T-cell (primary cell): ENCODE data around the gene RCE1. TPM values are rescaled to one million over a fixed set of nuclear protein-coding genes. Genes with fewer than 3 reads are reported as not detected.

Experiments used
- ATAC-seq, 4 experiments: fragments of 200-7000 bp in 3 of 4; fragments of 150-1000 bp in 1 of 4; cut with Tn5 transposase; replicated peaks in 1 of 4; 1 replicate in 3 of 4; 2 replicates in 1 of 4; pipeline ENCODE4 v1.10.0; 2021; ENCODE audit warnings: moderate library complexity in 3 of 4, mild to moderate bottlenecking in 2 of 4, moderate number of reproducible peaks in 1 of 4
- CTCF ChIA-PET, 2 donors: fragments of 300-600 bp; sonication (Branson Sonifier 250); formaldehyde crosslinking; loops; one replicate each; lab custom pipeline; 2022; ENCODE audit warnings: antibody characterized with exemption in 2 of 2; lab: Charles Lee
- POLR2A ChIA-PET, 2 donors: fragments of 300-600 bp; sonication (Branson Sonifier 250); formaldehyde crosslinking; loops; one replicate each; lab custom pipeline; 2022; ENCODE audit warnings: antibody characterized with exemption in 2 of 2; lab: Charles Lee
- DNase-seq, 35 experiments: peaks; one replicate each; pipeline versions ENCODE4 v3.0.0 to v3.0.0-alpha.2; 2013 to 2023
- H3K27ac ChIP-seq: one replicate; pipeline ENCODE4 v1.5.1; 2013; ENCODE audit warnings: low read length
- H3K27me3 ChIP-seq, 2 experiments: replicated peaks in 1 of 2; 1 replicate in 1 of 2; 2 replicates in 1 of 2; pipeline versions ENCODE4 v1.6.1 to v1.7.0; 2013; ENCODE audit warnings: low read length in 1 of 2, mixed read lengths in 1 of 2; ENCODE audit not compliant: control insufficient read depth in 2 of 2, insufficient read depth in 2 of 2; ENCODE audit errors: extremely low read depth in 1 of 2
- H3K36me3 ChIP-seq, 2 donors: 1 replicate in 1 of 2; 2 replicates in 1 of 2; pipeline versions ENCODE4 v1.6.1 to v1.7.0; 2013; ENCODE audit warnings: low read length in 1 of 2; ENCODE audit not compliant: control insufficient read depth in 2 of 2, insufficient read depth in 1 of 2; ENCODE audit errors: extremely low read depth in 1 of 2
- H3K4me1 ChIP-seq, 2 experiments: 1 replicate in 1 of 2; 2 replicates in 1 of 2; pipeline versions ENCODE4 v1.6.1 to v1.7.0; 2013; ENCODE audit warnings: low read length in 2 of 2, mixed read lengths in 1 of 2; ENCODE audit not compliant: insufficient read depth in 2 of 2, control insufficient read depth in 1 of 2; ENCODE audit errors: extremely low read depth in 1 of 2
- H3K4me3 ChIP-seq, 2 donors: 1 replicate in 1 of 2; 2 replicates in 1 of 2; pipeline versions ENCODE4 v1.5.1 to v1.7.0; 2013; ENCODE audit warnings: mild to moderate bottlenecking in 2 of 2, low read length in 1 of 2, moderate library complexity in 1 of 2; ENCODE audit not compliant: control insufficient read depth in 1 of 2; ENCODE audit errors: extremely low read depth in 1 of 2
- H3K9me3 ChIP-seq: 2 replicates; pipeline ENCODE4 v1.7.0; 2013
- H3K27ac Mint-ChIP-seq, 2 donors: one replicate each; pipeline ENCODE4 v1.8.0; 2020 to 2021; ENCODE audit warnings: mild to moderate bottlenecking in 2 of 2, mixed read lengths in 2 of 2
- H3K27me3 Mint-ChIP-seq, 2 donors: one replicate each; pipeline ENCODE4 v1.8.0; 2021 to 2022; ENCODE audit warnings: mixed read lengths in 2 of 2
- H3K36me3 Mint-ChIP-seq: one replicate; pipeline ENCODE4 v1.8.0; 2021; ENCODE audit warnings: mixed read lengths
- H3K4me1 Mint-ChIP-seq, 3 donors: one replicate each; pipeline ENCODE4 v1.8.0; 2020 to 2022; ENCODE audit warnings: mixed read lengths in 3 of 3, mild to moderate bottlenecking in 1 of 3
- H3K4me3 Mint-ChIP-seq, 3 donors: one replicate each; pipeline ENCODE4 v1.8.0; 2020 to 2022; ENCODE audit warnings: mild to moderate bottlenecking in 3 of 3, mixed read lengths in 3 of 3, moderate library complexity in 3 of 3
- H3K9me3 Mint-ChIP-seq, 3 donors: one replicate each; pipeline ENCODE4 v1.8.0; 2020 to 2022; ENCODE audit warnings: mixed read lengths in 3 of 3
- WGBS: methylation state at CpG from one replicate; pipeline ENCODE4 v1.1.5; 2013; ENCODE audit warnings: missing lambda C conversion rate; ENCODE audit not compliant: insufficient coverage; 5-methylcytosine and 5-hydroxymethylcytosine counted together
- total RNA-seq, 35 experiments: library from RNA in 6 of 35; stranded (reverse) in 6 of 35; fragments of 120-200 nt in 1 of 35; gene quantifications; one replicate each; pipeline versions ENCODE4 v1.2.1 to v1.2.4 and lab custom pipeline; 2013 to 2026

RCE1 gene
- total RNA-seq, 5 donors from 2014 or later (not counting 1 experiment from before 2014, with no cell fraction given): 27.2 to 42.9 (median 34.1) TPM

DNA sequence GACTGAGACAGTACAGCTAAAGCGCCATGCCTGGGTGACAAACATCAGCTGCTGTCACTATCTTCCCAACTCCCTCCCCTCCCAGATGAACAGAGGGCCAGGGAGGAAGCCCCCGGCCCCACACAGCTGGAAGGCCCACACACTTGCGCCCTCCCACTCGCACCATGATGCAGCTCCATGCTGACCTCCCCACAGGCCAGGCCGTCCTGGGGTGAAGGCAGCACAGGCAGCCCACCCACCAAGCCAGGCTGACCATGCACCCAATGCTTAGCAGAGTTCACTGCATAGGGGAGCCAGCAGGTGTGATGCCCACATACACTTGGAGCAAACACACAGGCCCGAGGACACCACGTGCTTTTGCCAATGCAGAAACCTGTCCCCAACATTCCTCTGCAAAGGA lies 35.8 kb downstream of the RCE1 start:
- no peaks in the 10 kb centered on the region for H3K9me3 ChIP-seq
- Mint-ChIP-seq H3K27me3 (no peaks in the 10 kb centered on the region), H3K36me3 (no peaks in the 10 kb centered on the region), H3K9me3 (no peaks in the 10 kb centered on the region), H3K4me1 (peaks cover 15 to 29% (median 17%) of the 10 kb centered on the region in 3 donors), H3K27ac (no peak overlapping the region), H3K4me3 (no peak overlapping the region)
- CTCF ChIA-PET: no interaction called here
- H3K4me3 ChIP-seq: no peak overlapping the region
- no peaks in the 10 kb centered on the region for H3K36me3 ChIP-seq
- peaks cover 0 to 14% of the 10 kb centered on the region in 2 experiments for H3K27me3 ChIP-seq
- no peak for ATAC-seq
- POLR2A ChIA-PET: no interaction called here
- 89% methylated on average over 5 of the region's 7 CpGs for WGBS
- no peak overlapping the region for H3K27ac ChIP-seq
- no peak for DNase-seq
- peaks cover 3 to 15% of the 10 kb centered on the region in 2 experiments for H3K4me1 ChIP-seq

DNA sequence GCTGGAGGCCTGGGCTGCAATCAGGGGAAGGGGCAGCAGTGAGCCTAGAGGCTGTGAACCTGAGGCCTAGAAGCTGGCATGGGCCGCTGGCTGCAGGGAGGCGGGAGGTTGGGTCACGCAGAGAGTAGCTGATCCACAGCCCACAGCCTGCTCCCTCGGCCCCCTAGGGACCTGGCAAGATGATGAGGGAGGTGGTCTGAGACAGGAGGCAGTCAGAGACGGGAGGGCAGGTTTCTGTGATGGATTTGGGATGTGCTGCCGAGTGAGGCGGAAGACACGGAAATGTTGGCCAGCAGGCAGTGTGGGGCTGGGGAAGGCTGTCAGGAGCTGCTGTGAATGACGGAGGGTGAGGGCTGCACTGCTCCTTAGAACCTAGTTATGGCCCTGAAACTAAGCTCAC lies 36.3 kb downstream of the RCE1 start:
- Histone ChIP-seq H3K9me3 (no peaks in the 10 kb centered on the region), H3K27me3 (peaks cover 0 to 14% of the 10 kb centered on the region in 2 experiments), H3K36me3 (no peaks in the 10 kb centered on the region), H3K27ac (no peak overlapping the region), H3K4me3 (no peak overlapping the region), H3K4me1 (peaks cover 3 to 15% of the 10 kb centered on the region in 2 experiments)
- ChIA-PET CTCF (no interaction called here), POLR2A (no interaction called here)
- Mint-ChIP-seq H3K27ac (no peak overlapping the region), H3K27me3 (no peaks in the 10 kb centered on the region), H3K36me3 (no peaks in the 10 kb centered on the region), H3K9me3 (no peaks in the 10 kb centered on the region), H3K4me3 (no peak overlapping the region), H3K4me1 (peaks cover 15 to 29% (median 17%) of the 10 kb centered on the region in 3 donors)
- DNase-seq: no peak
- whole genome bisulfite sequencing: 84% methylated on average over 9 of the region's 9 CpGs
- no peak for ATAC-seq

DNA sequence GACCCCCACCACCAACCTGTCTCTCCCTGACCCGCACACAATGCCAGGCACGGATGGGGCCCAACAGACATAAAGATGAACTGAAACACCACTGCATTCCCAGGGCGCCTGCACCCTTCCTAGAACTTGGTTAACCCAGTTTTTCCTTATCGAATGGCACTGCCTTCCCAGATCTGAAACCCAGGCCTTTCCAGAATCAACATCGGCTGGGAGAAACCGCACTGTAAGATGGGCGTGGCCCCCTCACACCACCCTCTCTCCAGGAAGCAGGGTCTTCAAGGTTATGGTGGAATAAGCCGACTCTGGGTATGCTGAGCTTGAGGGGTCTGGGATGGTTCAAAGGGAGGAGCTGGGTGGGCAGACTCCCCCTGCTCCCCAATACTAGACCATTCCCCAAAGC lies 36.8 kb downstream of the RCE1 start:
- Mint-ChIP-seq H3K27me3 (no peaks in the 10 kb centered on the region), H3K4me3 (no peak overlapping the region)

DNA sequence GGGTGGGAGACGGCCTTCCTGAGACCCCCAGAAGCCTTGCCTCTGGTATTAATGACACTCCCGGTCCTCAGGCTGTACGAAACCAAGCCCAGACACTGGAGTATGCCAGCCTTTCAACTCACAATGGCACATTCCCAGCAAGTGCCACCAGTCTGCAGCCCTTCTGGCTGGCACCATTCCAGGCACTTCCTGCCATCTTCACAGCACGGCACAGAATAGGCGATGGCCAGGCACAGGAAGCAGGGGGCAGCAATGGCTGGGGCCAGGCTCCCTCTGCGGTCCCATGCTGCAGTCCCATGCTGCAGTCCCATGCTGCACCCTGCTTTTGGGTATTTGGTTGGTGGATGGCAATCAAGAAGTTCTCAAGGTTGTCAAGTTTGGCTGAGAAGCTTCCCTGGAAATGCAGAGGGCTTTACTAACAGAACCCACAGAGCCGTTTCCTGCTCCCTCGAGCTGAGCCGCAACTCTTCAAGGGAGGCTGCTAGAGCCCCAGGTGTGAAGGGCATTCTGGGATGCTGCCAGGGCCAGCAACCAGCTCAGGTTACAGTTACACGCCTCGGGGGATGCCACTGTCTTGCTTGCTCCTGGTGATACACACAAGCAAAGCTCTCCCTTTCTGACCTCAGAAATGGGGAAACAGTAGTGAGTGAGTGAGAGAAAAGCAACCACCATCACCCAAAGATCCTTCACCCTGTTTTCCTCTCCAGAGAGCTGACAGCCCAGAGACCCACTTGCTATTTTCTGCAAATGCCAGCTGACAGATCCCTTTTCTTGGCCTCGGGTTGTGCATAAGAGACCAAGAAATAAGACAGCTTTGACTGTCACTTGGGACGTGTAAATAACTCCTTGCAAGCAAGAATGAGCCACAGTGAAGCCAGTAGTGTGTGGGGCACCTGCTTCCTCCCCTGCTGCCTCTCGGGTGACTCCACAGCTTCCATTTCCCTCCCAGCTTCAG lies 37.5 kb downstream of the RCE1 start:
- Mint-ChIP-seq H3K36me3 (no peaks in the 10 kb centered on the region), H3K27ac (peak overlapping the region in 1 of 2 donors; percentile 1), H3K27me3 (no peaks in the 10 kb centered on the region), H3K9me3 (no peaks in the 10 kb centered on the region), H3K4me3 (peak overlapping the region in 1 of 3 donors; percentile 31), H3K4me1 (peaks cover 15 to 29% (median 17%) of the 10 kb centered on the region in 3 donors)
- Histone ChIP-seq H3K27ac (no peak overlapping the region), H3K4me3 (no peak overlapping the region), H3K36me3 (no peaks in the 10 kb centered on the region), H3K9me3 (no peaks in the 10 kb centered on the region), H3K4me1 (peaks cover 3 to 15% of the 10 kb centered on the region in 2 experiments), H3K27me3 (peaks cover 0 to 14% of the 10 kb centered on the region in 2 experiments)
- 30% methylated on average over 12 of the region's 14 CpGs for WGBS
- DNase-seq (peak in 14 of 35 experiments; percentile 9 to 37 (median 21)), ATAC-seq (peak; percentile 54 to 76 (median 66))
- ChIA-PET POLR2A (no interaction called here), CTCF (no interaction called here)

More for the DNA sequence above, 36.8 kb downstream of the RCE1 start:
- no peak overlapping the region for H3K27ac ChIP-seq
- ChIA-PET POLR2A (no interaction called here), CTCF (no interaction called here)
- Mint-ChIP-seq H3K27ac (no peak overlapping the region), H3K4me1 (peaks cover 15 to 29% (median 17%) of the 10 kb centered on the region in 3 donors), H3K36me3 (no peaks in the 10 kb centered on the region), H3K9me3 (no peaks in the 10 kb centered on the region)
- peaks cover 3 to 15% of the 10 kb centered on the region in 2 experiments for H3K4me1 ChIP-seq
- no peaks in the 10 kb centered on the region for H3K36me3 ChIP-seq
- no peaks in the 10 kb centered on the region for H3K9me3 ChIP-seq
- WGBS: 78% methylated on average over 3 of the region's 8 CpGs
- peaks cover 0 to 14% of the 10 kb centered on the region in 2 experiments for H3K27me3 ChIP-seq
- DNase-seq: no peak
- ATAC-seq: no peak
- no peak overlapping the region for H3K4me3 ChIP-seq

DNA sequence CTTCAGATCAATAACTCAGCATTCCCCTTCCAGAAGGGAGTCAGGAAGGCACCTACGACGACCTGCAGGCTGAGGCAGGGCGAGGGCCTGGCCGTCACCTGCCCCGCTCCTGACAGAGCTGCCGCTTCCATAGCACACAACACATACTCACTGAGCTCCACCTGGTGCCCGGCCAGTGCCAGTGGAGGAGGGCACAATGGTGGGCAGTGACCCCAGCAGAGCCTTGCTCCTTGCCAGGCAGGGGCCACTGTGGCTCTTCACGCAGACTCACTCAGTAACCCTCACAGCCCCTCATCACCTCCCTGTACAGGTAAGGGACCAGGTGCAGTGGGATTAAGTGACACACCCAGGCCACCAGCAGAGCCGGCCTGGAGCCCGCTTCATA lies 38.2 kb downstream of the RCE1 start:
- H3K4me1 ChIP-seq: peaks cover 3 to 15% of the 10 kb centered on the region in 2 experiments
- ChIA-PET CTCF (interaction anchor here in 1 of 2 donors (0.6 kb wide), 1 partner anchor 1894 kb away, joined by 8 read pairs; no protein-coding TSS in a partner anchor), POLR2A (no interaction called here)
- Mint-ChIP-seq H3K9me3 (no peaks in the 10 kb centered on the region), H3K36me3 (no peaks in the 10 kb centered on the region), H3K27me3 (no peaks in the 10 kb centered on the region), H3K4me3 (no peak overlapping the region), H3K27ac (no peak overlapping the region), H3K4me1 (peaks cover 15 to 29% (median 17%) of the 10 kb centered on the region in 3 donors)
- 100% methylated on average over 2 of the region's 10 CpGs for WGBS
- no peak overlapping the region for H3K27ac ChIP-seq
- no peaks in the 10 kb centered on the region for H3K36me3 ChIP-seq
- no peak overlapping the region for H3K4me3 ChIP-seq
- H3K27me3 ChIP-seq: peaks cover 0 to 17% of the 10 kb centered on the region in 2 experiments
- H3K9me3 ChIP-seq: no peaks in the 10 kb centered on the region
- ATAC-seq: no peak
- DNase-seq: no peak

DNA sequence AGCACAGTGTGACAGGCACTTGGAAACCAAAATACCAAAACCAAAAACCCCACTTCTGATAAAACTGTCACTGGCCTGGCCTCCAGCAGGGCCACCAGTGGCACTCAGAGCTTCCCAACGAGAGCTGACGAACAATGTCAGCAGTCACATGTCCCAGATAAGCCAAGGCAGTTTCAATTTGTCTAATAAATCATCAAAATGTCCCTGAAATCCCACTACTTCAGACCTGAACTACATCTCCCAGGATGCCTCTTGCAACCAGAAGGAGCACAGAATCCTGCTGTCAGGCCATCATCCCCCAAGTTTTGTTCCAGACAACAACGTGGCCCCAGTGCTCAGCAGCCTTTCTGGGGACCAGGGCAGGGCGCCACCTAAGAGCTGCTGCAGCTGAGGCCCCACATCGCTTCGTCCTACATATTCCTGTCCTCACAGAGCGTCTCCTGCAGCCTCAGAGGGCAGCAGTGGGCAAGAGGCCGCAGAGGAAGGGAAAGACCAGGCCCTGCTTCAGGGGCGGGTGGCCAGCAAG lies 38.7 kb downstream of the RCE1 start:
- 91% methylated on average over 9 of the region's 9 CpGs for WGBS
- H3K9me3 ChIP-seq: no peaks in the 10 kb centered on the region
- no peak for DNase-seq
- no peaks in the 10 kb centered on the region for H3K36me3 Mint-ChIP-seq
- ChIA-PET POLR2A (no interaction called here), CTCF (interaction anchor here in 1 of 2 donors (0.6 kb wide), 2 partner anchors 183 to 1895 kb away, joined by 6 to 8 read pairs; no protein-coding TSS in a partner anchor)
- H3K27ac ChIP-seq: no peak overlapping the region
- no peak overlapping the region for H3K4me3 Mint-ChIP-seq
- H3K27me3 ChIP-seq: peaks cover 0 to 17% of the 10 kb centered on the region in 2 experiments
- peaks cover 3 to 15% of the 10 kb centered on the region in 2 experiments for H3K4me1 ChIP-seq
- ATAC-seq: no peak
- no peaks in the 10 kb centered on the region for H3K27me3 Mint-ChIP-seq
- H3K27ac Mint-ChIP-seq: no peak overlapping the region
- no peaks in the 10 kb centered on the region for H3K9me3 Mint-ChIP-seq
- peaks cover 15 to 29% (median 17%) of the 10 kb centered on the region in 3 donors for H3K4me1 Mint-ChIP-seq
- H3K36me3 ChIP-seq: no peaks in the 10 kb centered on the region
- no peak overlapping the region for H3K4me3 ChIP-seq
